ENCODE measurements around the gene GPR146.

The GPR146 gene

DNA sequence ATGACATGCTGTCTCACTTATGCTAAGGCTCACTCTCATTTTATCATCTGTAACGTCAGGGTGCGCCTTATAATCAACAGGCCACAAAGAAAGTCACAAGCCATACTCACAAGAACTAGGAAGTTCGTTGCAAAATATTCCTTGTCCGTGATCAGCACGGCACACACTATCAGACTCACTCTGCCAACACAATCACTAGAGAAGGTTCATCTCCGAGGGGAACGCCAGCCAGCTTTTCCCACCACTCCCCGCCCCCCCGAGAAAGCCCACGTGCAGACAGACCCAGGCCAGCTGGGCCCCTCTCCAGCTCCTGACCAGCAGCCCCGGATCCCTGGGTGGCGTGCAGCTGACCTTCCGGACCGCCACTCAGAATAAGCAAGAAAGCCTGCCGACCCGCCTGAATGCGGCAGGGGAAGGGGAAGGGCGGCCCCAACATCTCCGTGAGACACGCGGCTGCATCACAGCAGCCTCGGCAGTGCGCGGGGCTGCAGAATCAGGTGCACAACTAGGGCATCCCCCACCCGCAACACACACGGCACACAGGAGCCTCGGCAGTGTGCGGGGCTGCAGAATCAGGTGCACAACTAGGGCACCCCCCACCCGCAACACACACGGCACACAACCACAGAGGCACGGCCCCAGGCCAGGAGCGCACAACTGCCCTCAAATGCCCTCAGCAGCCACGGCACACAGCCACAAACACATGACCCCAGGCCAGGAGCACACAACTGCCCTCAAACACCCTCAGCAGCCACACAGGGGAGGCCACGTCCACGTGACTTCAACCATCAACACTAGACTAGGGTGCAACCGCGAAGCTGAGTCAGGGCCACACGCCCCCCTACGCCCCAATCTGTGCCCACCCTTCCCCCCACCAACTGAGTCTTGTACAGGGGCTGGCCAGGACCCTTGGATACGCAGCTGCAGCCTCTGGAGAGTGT lies 2.5 kb upstream of the GPR146 start:
- in situ Hi-C loops (cut with MboI; ENCODE audit: low pct_unique_long_range_greater_than_20kb, low sequenced_read_pairs, unreplicated experiment): no loop called here
- TF ChIP-seq, protein P1, sequence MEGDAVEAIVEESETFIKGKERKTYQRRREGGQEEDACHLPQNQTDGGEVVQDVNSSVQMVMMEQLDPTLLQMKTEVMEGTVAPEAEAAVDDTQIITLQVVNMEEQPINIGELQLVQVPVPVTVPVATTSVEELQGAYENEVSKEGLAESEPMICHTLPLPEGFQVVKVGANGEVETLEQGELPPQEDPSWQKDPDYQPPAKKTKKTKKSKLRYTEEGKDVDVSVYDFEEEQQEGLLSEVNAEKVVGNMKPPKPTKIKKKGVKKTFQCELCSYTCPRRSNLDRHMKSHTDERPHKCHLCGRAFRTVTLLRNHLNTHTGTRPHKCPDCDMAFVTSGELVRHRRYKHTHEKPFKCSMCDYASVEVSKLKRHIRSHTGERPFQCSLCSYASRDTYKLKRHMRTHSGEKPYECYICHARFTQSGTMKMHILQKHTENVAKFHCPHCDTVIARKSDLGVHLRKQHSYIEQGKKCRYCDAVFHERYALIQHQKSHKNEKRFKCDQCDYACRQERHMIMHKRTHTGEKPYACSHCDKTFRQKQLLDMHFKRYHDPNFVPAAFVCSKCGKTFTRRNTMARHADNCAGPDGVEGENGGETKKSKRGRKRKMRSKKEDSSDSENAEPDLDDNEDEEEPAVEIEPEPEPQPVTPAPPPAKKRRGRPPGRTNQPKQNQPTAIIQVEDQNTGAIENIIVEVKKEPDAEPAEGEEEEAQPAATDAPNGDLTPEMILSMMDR (IDR thresholded peaks at IDR 0.05; ENCODE audit: extremely low read depth, insufficient read depth, missing control alignments): no peak
- DNase-seq (ENCODE audit: low spot score): no peak

DNA sequence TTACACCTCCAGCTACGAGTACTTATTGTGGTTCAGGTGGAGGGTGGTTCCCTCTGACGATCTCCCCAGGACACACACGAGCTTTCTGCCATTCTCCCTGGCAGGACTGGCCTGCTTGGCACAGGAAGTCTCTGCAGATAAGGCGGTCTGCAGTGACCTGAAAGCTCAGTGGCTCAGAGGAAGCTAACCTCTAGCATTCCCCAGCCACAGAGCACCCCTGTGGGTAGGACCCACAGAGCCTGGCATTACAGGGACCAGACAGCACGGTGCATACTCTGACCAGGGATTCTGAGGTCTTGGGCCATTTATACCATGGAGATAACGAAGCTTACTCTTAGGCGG lies 1.9 kb upstream of the GPR146 start:
- in situ Hi-C loops (cut with MboI; ENCODE audit: low pct_unique_long_range_greater_than_20kb, low sequenced_read_pairs, unreplicated experiment): no loop called here
- DNase-seq (ENCODE audit: low spot score): no peak
- TF ChIP-seq, protein P1 (IDR thresholded peaks at IDR 0.05; ENCODE audit: extremely low read depth, insufficient read depth, missing control alignments): no peak

DNA sequence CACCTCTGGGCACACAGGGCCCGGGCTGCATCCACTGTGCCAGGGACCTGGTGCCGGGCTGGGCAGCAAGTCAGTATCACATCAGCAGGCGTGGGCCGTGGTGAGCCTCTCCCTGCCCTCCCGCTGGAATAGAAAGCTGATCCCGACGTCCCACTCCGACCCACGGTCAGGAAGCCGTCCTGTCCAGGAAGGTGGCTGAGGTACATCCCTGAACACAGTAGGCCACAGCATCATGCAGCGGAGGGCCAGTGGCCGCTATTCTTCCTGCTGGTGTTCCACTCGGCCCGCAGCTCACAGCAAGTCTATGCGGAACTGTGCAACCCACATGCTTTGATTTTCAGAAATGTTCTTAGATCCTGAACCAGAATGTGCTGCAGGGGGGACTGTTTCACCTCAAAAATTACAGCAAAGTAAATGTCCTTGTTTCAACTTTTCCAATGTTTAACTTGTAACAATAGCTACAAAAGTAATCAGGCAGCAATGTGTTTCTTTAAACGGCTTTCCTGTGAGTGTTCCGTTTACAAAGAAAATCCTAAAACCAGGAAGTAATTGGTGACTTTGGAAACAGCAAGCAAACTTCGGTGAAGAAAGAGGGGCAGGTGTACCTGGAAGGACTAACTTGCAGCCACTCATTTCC lies 676 bp upstream of the GPR146 start:
- DNase-seq (ENCODE audit: low spot score): no peak
- TF ChIP-seq, protein P1 (IDR thresholded peaks at IDR 0.05; ENCODE audit: extremely low read depth, insufficient read depth, missing control alignments): no peak
- in situ Hi-C loops (cut with MboI; ENCODE audit: low pct_unique_long_range_greater_than_20kb, low sequenced_read_pairs, unreplicated experiment): no loop called here

DNA sequence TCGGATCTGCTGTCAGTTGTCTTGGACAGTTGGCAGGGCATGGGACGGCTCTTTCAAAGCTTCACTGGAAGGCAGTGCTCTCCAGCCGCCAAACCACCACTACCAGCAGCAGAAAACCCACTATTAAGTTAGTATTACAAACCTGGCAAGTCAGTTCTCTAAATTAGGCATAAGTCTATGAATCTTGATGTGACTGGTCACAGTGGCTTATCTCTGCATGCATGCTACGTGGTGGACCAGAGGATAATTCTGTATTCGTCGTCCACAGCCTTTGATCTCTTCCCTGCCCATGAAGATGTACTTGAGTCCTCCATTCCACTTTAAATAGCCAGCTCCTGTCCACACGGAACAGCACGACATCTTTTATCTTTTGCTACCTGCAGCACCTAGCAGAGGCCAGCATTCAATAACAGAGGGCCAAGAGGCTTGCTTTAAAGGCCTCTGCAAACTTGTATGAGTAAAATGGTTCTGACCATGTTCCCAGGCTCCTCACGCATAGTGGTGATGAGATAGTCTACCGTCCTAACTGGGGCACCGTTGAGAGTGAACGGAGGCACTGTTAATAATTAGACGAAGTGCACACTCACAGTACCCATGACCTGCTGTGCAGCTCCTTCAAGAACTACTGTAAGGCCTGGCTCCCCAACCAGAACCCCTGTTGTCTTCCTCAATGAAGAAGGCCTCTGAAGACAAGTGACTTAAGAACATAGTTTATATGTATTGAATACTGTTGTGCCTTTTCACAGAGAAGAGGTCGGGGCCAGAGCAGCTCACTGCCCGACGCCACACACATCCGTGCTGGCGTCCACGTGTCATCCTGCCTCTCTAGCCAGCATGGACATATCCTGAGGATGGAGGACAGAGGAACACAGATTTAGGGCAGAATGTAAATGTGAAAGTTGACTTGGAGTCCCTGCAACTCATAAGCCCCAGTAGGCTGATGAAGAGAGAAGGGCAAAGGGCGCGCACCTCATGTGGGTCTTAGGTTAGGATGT lies 1.0 kb downstream of the GPR146 start:
- TF ChIP-seq, protein P1 (IDR thresholded peaks at IDR 0.05; ENCODE audit: extremely low read depth, insufficient read depth, missing control alignments): no peak
- in situ Hi-C loops (cut with MboI; ENCODE audit: low pct_unique_long_range_greater_than_20kb, low sequenced_read_pairs, unreplicated experiment): no loop called here
- DNase-seq (ENCODE audit: low spot score): no peak

DNA sequence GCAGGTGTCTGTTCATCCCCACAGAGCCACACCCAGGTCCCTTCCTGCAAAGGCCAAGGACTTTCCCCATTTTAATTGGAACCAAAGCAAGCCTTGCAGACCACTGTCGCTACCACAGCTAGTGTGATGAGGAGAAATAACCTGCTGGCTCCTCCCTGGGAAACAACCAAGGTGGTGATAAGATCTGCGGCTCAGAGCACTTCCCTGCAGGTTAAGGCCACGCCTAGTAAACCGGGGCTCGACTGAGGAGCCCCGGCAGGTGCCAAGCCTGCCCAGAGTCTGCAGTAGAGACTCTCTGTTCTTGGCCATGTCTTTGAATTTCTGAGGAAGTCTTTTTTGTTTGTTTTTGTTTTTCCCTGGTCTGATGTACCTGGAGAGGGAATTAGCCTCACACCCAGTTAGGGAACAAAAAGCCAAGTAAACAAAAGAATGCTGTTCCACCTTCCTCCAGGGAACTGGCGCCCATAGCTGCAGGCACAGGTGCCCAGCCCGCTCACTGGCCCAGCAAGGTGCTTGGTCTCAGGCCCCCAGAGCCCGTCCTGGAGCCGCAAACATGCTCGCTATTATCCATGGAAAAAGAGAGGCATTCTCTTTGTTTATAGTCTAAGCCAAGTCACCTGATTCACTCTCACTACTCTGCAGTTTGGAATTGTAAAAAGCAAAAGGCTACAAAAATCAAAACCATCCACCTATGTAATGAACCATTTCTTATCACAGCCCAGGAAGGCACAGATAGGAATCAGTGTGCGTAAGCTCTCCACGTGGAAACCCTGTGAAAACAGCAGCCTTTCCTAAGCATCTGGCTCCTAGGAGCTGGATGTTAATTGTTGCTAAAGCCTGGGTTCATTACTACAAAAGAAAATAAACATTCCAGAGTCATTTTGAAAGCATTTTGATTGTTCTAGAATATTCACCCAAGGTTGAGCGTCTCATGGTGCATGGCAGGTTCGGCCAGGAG lies 2.7 kb downstream of the GPR146 start:
- TF ChIP-seq, protein P1 (IDR thresholded peaks at IDR 0.05; ENCODE audit: extremely low read depth, insufficient read depth, missing control alignments): no peak
- no peak for DNase-seq (ENCODE audit: low spot score)
- in situ Hi-C loops (cut with MboI; ENCODE audit: low pct_unique_long_range_greater_than_20kb, low sequenced_read_pairs, unreplicated experiment): no loop called here

Data from GM13977 (cell line).